Stromal cell of bone marrow (primary cell): Measurements from ENCODE around the gene PHYKPL.
A peak's percentile ranks its signal among the peaks of the same experiment; 100 is the strongest.
"Not testable (repeated sequence)": the region's sequence is repeated elsewhere in the genome, so short reads cannot be mapped to it uniquely, and the experiment has no call there.

Experiments
- DNase-seq: peaks from one replicate; pipeline ENCODE4 v3.0.0-alpha.2; 2012; ENCODE audit warnings: low read depth

Gene PHYKPL

DNA sequence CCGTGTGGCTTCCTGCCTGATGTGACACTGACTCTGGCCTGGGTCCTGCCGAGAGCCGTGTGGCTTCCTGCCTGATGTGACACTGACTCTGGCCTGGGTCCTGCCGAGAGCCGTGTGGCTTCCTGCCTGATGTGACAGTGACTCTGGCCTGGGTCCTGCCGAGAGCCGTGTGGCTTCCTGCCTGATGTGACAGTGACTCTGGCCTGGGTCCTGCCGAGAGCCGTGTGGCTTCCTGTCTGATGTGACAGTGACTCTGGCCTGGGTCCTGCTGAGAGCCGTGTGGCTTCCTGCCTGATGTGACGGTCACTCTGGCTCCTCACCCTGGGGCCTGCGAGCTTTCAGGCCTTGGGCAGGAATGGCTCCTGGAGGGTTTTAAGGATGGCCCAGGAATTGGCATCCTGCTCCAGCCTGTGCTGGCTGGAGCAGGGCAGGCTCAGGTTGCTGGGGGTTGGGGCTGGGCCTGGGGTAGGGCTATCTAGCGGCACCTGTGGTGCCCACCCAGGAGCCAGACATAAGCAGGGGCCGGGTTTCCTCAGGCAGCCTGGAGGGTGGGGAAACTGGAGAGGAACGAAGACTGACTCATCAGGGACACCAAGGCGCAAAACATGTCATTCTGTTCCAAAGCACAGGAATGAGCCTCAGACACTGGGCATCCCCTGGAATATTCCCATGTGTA lies 7.2 kb upstream of the PHYKPL start:
- not testable (repeated sequence) for DNase-seq

DNA sequence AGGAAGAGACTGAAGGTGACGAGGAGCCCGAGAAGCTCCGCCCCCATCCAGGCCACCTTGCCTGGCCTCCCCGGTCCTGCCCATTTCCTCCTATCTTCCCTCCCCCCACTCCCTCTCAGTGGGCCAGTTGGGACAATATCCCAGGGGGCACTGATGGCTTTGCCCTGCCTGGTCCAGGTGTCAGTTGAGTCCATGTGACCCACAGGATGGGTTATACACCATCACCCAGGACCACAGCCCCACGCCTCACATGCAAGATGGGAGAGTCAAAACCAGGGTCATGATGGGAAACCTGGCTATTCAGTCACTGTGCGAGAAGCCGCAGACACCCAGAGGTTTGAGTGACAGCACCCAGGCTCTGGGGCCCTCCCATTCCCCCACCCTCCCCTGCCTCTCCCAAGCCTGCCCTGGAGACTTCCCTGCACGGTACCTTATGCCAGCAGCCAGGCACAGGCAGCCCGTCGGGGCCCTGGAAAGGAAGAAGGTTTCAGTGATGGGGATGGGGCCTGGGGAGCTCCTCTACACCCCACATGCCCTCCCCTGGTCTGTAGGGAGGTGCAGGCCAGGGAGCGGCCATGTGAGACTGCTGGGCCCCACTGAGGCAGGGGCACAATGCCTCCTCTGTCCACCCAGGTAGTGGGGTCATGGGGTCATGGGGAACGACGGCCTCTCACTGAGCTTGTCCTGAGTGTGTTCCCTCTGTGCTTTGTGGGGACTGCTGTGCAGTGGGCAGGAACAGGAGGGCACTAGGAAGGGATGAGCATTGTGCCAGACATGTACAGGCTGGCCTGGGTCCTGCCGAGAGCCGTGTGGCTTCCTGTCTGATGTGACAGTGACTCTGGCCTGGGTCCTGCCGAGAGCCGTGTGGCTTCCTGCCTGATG lies 6.3 kb upstream of the PHYKPL start:
- DNase-seq = no peak

DNA sequence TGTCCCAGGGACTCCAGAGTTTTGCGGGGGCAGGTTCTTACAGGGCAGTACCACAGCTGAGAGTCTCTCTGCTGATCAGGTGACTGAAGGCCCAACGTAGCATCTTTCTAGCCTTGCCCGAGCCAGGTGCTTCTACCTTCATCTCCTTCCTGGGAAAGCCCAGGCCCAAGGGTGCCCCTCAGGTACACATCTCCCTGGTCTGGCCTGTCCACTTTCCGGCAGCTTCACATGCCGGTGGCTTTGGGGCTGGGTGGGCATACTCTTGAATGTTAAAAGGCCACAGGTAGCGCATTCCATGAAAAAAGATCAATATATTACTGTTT lies 5.7 kb upstream of the PHYKPL start:
- no peak for DNase-seq

DNA sequence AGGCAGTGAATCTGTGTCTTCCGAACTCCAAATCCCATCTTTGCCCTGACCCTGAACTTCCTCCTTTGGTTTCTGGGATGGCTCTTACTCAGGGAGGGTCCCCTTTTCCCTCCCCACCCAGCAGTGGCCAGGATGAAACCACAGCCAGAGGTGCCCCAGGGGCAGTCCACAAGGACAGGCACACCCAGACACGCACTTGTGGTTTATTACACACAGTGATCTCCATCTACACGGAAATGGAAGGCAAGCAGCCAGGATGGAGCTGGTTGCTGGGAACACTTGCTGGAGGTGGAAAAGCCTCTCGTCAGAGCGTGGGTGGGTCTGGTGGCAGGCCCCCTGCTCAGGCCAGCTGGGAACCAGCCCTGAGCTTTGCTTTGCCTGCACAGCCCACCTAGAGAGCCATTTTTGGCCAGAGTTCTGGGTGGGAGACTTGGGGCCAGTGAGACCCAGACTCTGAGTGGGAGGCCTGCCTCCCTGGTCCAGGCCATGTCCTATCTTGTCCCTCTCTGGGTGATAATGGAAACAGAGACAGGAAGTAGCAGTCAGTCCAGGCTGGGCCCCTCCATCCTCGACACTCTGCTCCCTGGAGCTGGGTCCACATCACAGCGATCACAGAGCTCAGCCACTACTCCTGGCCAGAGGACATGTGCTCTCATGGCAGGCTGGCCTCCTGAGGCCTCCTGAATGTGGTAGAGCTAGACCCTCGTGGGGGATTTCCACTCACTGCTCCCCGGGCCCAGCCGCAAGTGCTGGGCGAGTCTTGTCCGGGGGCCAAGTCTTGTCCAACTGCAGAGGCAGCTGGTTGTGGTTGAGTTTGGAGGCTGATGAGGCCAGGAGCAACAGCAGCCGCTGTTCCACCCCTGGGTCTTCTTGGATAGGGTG lies 5.1 kb upstream of the PHYKPL start:
- DNase-seq = no peak

DNA sequence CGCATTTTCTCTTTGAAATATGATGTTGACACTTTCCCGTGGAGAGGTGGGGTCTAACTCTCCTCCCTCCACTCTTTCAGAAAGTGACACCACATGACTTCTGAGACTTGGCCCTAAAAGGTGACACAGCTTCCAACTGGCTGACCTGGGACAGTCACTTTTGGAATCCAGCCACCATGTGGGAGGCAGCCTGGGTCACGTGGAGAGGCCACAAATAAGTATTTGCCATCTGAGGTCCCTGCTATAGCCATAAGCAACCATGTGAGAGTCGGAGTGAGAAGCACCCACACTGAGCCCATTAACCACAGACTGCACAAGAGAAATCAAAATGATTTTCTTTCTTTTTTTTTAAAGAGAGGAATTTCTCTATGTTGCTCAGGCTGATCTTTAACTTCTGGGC lies 4.1 kb upstream of the PHYKPL start:
- no peak for DNase-seq

DNA sequence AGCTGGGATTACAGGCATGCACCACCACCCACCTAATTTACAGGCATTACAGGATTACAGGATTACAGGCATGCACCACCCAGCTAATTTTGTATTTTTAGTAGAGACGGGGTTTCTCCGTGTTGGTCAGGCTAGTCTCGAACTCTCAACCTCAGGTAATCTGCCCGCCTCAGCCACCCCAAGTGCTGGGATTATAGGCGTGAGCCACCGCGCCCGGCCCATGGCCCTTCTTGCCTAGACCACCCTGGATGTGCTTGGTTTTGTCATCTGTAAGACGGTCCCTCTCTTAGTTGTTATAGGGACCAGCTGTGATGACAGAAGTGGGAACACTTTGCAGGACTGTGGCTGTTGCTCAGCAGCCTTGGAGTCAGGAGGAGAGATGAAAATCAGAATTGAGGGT lies 3.5 kb upstream of the PHYKPL start:
- no peak for DNase-seq

DNA sequence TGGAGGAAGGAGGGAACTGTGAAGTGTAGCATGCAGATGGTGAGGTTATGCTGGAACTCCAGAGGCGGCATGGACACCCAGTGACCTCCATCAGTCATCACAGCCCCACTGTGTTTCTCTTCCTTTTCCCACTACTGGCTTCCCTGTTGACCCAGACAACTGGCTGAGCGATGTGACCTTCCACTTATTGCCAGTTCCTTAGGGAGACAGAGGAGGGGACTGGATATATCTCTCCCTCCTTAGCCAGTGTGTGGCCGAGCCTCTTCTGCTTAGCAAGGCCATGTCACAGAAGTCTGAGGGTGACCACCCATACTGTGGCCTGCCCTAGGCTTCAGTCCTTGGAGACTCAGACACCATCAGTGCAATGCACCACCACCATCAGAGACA lies 3.0 kb upstream of the PHYKPL start:
- DNase-seq = no peak

DNA sequence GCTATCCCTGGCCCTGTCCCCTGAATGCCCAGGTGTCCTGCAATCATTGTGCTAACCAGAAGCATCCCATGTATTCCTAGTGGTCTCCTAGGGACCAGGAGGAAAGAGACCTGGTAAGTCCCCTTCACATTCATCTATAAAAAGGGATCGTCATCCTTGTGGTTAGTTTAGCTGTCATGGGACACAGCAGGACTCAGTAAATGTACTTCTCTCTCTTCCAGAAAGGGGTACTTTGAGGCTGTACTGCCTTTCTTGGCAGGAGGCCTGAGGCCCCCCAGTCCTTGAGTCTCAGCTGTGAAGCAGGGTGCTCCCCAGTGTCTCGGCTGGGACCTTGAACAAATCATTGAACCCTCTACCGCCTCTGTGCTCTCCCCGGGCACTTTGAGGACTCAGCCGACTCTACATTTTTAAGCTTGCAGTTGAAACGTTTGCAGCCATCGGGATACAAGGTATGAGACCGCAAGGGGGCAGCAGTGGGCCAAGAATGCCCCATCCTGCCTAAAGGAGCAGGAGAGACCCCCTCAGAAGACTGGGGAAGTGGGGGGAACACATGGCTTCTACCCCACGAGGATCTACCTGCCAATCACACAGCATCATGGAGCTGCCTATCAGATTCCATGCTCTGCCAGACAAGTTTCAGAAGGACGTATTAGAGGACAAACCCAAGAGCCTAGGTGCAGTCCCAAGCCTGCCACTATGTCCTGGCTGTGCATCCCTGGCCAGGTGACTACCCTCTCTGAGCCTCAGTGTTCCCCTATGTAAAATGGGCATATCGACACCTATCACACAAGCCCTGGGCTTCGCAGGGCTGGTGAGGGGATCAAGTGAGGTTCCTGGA lies 2.4 kb upstream of the PHYKPL start:
- no peak for DNase-seq

DNA sequence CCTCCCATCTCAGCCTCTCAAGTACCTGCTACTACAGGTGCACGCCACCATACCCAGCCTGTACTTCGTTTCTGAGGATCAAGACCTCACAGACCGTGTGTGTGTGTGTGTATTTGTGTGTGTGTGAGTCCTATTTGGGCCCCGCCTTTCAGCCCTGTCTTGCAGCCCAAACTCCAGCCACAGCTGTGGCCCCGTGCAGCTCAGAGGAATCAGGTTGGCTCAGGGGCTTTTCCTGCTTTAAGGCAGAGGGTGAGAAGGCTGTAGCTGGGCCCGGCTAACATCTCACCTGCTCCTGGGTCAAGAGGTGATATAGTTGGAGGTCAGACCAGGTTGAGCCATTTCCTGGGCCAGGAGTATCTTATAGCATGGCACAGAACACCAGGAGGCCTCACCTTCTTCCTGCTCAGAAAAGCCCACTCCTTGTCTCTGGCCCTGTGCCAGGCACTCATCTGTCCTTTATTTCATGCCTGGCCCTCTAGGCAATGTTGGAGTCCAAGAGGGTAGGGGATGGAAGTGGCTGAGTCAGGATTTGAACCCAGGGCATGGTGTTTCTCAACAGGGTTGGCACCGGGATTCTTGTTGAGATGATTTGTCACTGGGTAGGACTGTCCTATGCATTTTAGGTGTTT lies 1.6 kb upstream of the PHYKPL start:
- DNase-seq = no peak

DNA sequence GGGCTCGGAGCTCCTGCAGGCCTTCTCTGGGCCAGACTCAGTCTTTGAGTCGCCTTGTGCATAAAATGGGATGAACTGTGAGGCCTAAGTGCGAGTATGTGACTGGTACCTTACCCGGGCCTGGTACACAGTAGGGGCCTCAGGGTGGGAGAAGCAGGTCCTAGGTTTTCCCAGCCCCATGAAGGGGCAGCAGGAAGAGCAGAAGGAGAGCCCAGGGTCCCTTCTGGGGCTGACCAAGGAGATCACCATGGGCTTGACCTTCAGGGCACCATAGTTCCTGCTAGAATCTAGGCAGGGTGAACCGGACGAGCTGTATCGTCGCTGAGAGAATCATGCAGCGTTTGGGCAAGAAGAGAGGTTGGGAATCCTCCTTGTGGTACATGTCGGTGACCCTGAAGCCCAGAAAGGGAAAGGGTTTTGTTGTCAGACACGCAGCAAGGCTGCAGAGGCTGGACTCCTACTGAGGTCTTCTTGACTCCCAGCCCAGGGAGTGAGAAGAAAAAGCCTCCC lies 373 bp upstream of the PHYKPL start:
- no peak for DNase-seq

DNA sequence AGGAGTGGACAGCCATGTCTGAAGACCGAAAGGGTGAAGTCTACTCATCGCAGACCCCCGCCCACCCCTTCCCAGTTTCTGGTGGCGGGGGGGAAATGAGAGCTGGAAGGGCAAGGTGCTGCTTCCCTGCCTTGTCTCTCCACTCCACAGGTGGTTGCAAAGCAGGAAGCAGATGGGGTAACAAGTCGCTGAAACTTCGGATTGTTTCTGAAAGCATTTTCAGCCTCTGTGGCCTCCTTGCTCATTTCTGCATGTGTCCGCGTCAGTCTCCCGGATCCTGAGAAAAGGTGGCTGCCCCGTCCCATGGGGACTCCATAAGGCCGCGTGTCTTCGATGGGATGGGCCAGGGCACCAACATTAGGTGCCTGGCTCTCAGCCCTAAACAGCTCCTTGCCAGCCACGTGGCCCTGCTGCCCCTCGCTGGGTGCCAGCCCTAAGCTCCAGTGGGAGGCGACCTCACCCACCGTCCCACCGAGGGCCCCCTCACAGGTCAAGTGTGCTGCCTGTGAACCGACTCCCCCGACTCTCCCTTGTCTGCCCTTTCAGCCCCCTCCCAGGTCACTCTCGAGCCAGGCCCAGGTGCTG lies 971 bp downstream of the PHYKPL start:
- DNase-seq = no peak

DNA sequence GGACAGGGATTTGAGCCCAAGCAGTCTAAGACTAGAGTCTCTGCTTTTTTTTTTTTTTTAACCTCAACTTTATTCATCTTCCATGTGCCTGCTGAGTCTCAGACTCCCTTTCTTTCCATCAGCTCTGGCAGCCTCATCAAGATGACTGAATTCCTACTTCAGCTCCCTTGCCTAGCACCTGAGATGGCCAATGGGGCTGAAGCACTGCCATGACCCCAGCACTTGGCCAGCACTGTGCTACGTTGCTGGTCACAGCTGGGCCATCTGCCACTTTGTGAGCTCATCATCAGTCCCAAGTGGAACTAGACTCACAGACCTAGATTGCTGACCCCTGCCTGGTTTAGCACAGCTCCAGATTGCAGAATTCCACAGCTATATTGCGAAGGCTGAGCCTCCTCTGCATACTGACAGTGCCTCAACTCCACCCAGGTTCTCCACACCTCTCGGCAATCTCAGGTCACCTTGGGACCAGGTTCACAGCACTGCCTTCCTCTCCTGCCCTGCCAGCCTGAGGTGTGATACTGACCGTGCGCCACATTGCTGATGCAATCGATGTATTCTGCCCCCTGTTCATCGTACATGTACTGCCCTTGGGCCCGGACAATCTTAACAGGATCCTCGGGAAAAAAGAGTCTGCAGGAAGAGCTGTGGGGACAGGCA lies 1.6 kb downstream of the PHYKPL start:
- peak; percentile 51 for DNase-seq

DNA sequence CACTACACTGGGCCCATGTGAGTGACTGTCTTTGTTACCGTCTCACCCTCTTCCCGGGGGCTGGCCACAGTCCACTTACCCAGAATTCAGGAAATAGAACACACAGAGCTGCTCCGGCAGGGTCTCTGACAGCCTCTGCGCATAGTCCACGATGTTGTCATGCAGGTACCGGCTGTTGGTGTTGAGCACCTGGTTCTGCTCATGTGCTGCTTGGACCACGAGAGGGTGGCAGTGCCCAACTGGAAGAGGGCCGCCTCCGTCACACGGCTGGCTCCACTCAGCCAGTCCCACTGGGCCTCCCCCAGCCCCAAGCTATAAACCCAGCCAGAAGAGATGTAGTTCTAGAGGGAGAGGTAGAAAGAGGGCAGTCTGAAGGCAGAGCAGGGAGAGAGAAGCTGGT lies 2.7 kb downstream of the PHYKPL start:
- no peak for DNase-seq

DNA sequence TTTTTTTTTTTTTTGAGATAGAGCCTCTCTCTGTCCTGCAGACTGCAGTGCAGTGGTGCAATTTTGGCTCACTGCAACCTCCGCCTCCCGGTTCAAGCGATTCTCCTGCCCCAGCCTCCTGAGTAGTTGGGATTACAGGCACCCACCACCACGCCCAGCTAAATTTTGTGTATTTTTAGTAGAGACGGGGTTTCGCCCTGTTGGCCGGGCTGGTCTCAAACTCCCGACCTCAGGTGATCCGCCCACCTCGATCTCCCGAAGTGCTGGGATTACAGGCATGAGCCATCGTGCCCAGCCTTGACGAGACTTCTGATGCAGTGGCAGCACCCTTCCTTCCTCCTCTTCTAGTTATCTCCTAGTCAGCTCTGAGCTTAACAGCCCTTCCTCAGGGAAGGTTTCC lies 3.5 kb downstream of the PHYKPL start:
- not testable (repeated sequence) for DNase-seq

DNA sequence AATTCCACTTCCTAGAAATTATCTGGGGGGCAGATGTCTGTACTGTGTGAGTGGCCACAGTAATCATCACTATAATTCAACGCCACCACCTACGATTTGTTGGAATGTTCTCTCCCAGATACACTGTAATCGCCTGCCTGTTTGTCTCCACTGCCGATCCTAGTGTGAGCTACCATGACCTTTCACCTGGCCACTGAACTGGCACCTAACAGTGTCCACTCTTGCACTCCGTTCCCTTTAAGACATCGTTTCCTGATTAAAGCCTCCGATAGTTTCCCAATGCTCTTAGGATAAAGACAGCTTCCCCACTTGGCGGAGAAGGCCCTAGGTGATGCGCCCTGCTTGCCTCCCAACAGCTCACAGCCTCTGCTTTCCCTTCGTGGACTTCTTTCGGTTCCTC lies 4.0 kb downstream of the PHYKPL start:
- DNase-seq = no peak

DNA sequence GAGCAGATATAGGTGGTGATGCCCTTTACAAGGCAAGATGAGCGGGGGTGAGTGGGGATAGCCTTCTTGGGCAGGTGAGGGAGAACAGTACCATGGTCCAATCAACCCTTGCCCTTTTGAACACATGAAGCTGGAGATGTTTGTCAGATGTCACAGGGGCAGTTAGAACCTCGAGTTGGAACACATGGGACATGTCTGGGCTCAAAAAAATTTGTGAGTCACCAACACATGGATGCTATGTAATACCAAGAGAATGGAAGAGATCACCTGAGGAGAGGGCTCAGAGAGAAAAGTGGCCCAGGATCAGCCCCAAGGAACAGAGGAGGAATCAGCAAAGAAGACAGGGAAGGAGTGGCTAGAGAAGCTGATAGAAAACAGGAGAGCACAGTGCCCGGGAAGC lies 4.7 kb downstream of the PHYKPL start:
- no peak for DNase-seq

DNA sequence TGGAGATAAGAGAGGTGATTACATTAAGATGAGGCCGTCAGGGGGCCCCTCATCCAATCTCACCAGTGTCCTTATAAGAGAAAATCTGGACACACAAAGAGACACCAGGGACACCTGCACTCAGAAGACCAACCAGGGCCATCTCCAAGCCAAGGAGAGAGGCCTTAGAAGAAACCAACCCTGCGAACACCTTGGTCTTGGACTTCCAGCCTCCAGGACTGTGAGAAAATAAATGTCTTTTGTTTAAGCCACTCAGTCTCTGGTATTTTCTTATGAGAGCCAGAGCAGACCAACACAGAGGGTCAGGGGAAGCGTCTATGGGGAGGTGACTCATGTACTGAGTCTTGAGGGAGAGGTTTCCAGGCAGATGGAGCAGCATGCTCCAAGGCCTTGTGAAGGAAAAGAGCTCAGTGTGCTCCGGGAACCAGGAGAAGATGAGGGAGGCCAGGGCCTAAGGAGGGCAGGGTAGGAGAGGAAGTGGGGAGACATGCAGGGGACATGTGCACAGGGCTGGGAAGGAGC lies 5.4 kb downstream of the PHYKPL start:
- DNase-seq = no peak

DNA sequence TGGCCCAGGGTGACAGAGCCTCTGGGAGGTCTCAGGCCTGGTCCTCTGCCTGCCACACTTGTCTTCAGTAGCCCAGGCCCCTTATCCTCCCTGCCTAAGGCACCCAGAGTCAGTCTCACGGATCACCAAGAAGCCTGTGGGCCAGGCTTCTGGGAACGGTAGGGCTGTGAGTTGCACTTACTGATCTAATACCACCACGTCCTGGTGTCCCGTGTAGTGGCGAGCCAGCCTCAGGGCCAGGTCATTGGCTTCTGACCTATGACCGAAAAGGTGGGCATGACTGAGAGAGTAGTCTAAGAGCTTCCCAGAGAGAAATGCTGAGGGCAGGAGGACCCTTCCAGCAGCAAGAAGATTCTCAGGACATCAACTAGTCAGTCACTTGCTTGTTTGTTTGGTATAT lies 7.4 kb downstream of the PHYKPL start:
- no peak for DNase-seq

DNA sequence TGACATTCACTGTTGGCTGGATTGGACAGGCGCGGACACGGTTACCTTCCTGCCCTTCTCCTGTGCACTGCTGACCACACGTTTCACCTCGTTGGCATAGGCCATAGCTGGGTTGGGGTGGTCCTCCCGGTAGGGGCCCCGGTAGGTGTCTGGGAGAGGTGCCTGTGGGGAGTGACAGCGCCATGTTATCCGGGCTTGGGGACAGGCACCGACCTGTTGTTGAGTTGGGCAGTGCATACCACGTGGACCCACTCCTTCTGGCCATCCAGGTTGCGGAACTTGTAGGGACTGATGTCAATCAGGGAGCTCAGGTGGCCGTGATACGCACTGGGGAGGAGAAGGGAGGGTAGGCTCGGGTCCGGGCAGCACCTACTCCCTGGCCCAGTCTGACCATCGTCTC lies 8.2 kb downstream of the PHYKPL start:
- no peak for DNase-seq

DNA sequence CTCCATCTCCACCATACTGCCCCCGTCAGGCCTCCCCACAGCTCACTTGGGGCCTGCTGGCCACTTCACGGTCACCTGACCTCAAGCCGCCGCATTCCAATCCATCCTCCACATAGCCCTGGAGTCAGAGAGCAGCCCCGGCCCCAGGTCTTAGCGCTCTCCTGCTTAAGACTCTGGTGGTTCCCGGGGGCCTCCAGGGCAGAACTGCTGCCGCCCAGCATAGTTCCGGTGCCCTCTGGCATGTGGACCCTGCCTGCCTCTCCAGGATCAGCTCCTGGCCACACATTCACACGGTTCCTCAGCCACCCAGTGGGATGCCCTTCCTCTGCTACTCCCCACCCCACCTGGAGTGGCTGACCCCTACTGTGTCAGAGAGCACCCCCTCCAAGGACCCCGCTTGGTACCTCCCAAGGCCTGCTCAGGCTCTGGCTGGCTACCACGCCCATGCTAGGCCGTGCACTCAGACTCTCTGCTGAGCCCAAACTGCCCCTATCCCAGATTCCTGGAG lies 8.7 kb downstream of the PHYKPL start:
- DNase-seq = no peak
